BJ (cell line): Measurements from ENCODE around the gene MPV17L2. TPM values are rescaled to one million over a fixed set of nuclear protein-coding genes. Genes with fewer than 3 reads are reported as not detected.

Experiments
- CTCF ChIA-PET: fragments of 350-600 bp; formaldehyde crosslinking; extraction: SDS; loops from one replicate; lab custom pipeline; 2021; ENCODE audit warnings: antibody characterized with exemption, inconsistent platforms; lab: Yijun Ruan, JAX
- POLR2A ChIA-PET: fragments of 300-600 bp; sonication (Branson Sonifier 250); formaldehyde crosslinking; extraction: SDS; loops from one replicate; lab custom pipeline; 2021; ENCODE audit warnings: antibody characterized with exemption; lab: Charles Lee
- DNase-seq: peaks from one replicate; pipeline ENCODE4 v3.0.0-alpha.2; 2011; ENCODE audit warnings: low read depth
- H3K27me3 ChIP-seq: 2 replicates; pipeline ENCODE4 v1.6.0; 2011; ENCODE audit warnings: low read length; ENCODE audit not compliant: control insufficient read depth, insufficient read depth
- H3K36me3 ChIP-seq: 2 replicates; pipeline ENCODE4 v1.5.1; 2011; ENCODE audit warnings: low read length; ENCODE audit not compliant: control insufficient read depth, insufficient read depth
- H3K4me3 ChIP-seq: 2 replicates; pipeline ENCODE4 v1.5.1; 2011; ENCODE audit warnings: low read depth, mild to moderate bottlenecking, control low read depth, low read length
- polyA plus RNA-seq: library from polyadenylated mRNA; depleted of rRNA; stranded (reverse); fragments of >200 nt; gene quantifications from 2 replicates; pipeline ENCODE4 v1.2.3, GENCODE V29; 2011
- TF ChIP-seq, protein P1 (sequence below): IDR thresholded peaks from 2 replicates; pipeline ENCODE4 v1.5.1; 2011; ENCODE audit warnings: low read depth, mild to moderate bottlenecking, control low read depth, inconsistent platforms, low read length, moderate library complexity; ENCODE audit not compliant: insufficient read depth

The MPV17L2 gene
- polyA plus RNA-seq, 1 experiment = 25.0 TPM

DNA sequence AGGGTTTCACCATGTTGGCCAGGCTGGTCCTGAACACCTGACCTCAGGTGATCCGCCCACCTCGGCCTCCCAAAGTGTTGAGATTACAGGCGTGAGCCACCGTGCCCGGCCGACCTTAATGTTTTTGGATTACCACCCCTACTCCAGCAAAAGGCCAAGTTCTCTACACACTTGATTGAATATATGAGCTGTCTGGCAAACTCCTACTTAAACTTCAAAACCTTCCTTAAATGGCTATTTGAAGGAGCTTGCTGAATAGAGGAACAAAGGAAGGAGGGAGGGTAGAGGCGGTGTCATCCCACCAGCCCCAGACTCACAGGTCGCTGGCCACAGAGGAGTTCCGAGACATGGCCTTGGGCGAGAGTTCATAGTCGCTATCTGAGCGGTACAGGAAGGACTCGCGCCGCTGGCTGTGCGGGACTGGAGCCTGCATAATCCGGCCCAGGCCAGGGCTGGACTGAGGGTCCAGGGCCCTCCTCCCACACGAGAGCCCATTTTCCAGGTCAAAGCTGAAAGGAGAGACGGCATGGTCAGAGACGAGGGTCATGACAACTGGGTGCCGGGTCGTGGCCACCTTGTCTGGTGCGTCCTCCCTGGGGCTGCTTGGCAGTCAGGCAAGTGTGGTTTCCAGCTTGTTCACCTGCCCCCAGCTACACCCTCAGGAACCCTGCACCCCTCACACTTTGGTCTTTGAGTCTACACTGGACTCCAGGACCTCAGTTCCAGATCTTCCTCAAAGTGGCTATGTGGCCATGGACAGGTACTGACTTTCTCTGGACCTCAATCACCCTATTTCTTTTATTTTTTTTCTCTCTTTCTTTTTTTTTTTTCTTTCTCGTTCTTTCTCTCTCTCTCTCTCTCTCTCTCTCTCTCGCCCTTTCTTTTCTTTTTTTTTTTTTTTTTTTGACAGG lies 29.1 kb downstream of the MPV17L2 start:
- peaks cover 10% of the 10 kb centered on the region for H3K27me3 ChIP-seq

DNA sequence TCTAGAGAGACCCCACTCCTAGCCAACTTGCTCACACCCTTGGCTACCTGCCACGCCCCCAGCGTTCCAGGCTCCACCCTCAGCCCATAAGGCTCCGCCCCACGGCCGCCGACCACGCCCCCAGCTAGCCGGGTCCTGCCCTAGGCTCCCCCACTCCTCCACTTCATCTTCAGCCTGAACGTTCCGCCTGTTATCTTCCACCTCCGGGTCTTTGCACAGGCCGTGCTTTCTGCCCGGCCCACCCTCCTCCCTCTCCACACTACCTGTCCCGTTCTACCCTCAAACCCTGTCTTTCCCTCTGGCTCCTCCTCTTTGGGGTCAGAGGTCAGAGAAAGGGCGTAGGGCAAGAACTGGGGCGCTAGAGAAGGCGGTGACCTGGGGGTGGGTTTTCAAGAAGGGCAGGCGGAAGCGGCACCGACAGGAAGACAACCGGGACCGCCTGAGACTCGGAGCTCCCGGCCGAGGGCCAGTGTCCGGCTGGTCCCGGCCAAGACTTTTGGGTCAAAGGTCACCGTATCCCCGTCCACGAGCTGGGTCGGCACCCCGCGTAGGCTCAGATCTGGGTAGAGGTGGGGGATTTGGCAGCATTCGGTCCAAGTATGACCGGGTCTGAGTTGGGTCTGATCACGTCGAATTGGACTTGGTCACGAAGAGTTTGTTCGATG lies 31.0 kb downstream of the MPV17L2 start:
- DNase-seq = no peak
- Histone ChIP-seq H3K36me3 (no peaks in the 10 kb centered on the region), H3K27me3 (peaks cover 7% of the 10 kb centered on the region), H3K4me3 (peak overlapping the region; percentile 34)
- TF ChIP-seq, protein P1, sequence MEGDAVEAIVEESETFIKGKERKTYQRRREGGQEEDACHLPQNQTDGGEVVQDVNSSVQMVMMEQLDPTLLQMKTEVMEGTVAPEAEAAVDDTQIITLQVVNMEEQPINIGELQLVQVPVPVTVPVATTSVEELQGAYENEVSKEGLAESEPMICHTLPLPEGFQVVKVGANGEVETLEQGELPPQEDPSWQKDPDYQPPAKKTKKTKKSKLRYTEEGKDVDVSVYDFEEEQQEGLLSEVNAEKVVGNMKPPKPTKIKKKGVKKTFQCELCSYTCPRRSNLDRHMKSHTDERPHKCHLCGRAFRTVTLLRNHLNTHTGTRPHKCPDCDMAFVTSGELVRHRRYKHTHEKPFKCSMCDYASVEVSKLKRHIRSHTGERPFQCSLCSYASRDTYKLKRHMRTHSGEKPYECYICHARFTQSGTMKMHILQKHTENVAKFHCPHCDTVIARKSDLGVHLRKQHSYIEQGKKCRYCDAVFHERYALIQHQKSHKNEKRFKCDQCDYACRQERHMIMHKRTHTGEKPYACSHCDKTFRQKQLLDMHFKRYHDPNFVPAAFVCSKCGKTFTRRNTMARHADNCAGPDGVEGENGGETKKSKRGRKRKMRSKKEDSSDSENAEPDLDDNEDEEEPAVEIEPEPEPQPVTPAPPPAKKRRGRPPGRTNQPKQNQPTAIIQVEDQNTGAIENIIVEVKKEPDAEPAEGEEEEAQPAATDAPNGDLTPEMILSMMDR = no peak
- CTCF ChIA-PET = interaction anchor here (1.0 to 2.7 kb wide), 6 partner anchors 10 to 105 kb away, joined by 3 to 12 read pairs (median 6); partner anchors contain the start of gene MPV17L2
- POLR2A ChIA-PET = interaction anchor here (0.5 to 0.6 kb wide), 3 partner anchors 54 to 428 kb away, joined by 4 to 5 read pairs (median 5); partner anchors contain the start of gene ARRDC2

More for the DNA sequence above, 29.1 kb downstream of the MPV17L2 start:
- H3K4me3 ChIP-seq = no peak overlapping the region
- CTCF ChIA-PET = interaction anchor here (0.5 to 1.6 kb wide), 5 partner anchors 12 to 57 kb away, joined by 3 to 6 read pairs (median 3); no protein-coding TSS in a partner anchor
- TF ChIP-seq, protein P1 = no peak
- POLR2A ChIA-PET = no interaction called here
- DNase-seq = no peak
- H3K36me3 ChIP-seq = no peaks in the 10 kb centered on the region

DNA sequence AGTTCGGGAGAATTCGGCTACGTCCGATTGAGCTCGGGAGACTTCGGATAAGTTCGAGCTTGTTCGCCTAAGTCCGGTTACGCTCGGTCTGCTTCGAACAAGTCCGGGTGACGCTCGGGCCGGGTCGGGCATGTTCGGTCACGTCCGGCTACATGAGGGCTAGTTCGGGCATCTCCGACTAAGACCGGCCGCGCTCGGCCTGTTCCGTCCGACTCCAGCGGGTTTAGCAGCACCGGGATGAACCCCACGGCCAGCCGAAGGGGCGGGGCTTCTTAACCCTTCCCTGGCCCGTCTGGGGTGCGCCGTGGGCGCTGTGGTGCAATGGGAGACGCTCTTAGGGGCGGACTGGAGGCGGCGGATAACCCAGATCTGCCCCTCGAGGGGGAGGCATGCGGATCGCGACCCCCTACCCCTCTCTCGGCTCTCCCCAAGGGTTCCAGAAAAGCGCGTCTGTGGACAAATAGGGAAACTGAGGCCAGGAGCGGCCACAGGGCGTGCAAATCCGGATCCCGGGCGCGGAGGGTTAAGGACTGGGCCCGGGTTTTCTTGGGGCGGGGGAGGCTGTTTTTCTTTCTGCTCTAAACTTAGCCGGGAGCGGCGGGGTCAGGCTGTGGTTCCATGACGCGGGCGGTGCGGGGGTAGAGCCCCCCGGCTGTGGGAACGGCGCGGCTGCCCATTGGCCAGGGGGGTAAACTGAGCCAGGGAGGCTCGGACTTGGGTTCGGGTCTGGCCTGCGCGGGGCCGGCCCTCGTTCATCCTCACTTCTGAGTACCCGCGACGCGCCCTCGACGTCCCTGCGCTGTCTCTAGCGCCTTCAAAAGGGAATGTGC lies 31.7 kb downstream of the MPV17L2 start:
- POLR2A ChIA-PET = interaction anchor here (0.5 to 0.6 kb wide), 3 partner anchors 53 to 428 kb away, joined by 4 to 5 read pairs (median 5); partner anchors contain the start of gene ARRDC2
- Histone ChIP-seq H3K27me3 (peaks cover 7% of the 10 kb centered on the region), H3K36me3 (no peaks in the 10 kb centered on the region), H3K4me3 (peak overlapping the region; percentile 34)
- DNase-seq = peak; percentile 88
- CTCF ChIA-PET = interaction anchor here (1.0 to 2.7 kb wide), 6 partner anchors 11 to 104 kb away, joined by 3 to 12 read pairs (median 6); partner anchors contain the start of gene MPV17L2
- TF ChIP-seq, protein P1 = no peak

DNA sequence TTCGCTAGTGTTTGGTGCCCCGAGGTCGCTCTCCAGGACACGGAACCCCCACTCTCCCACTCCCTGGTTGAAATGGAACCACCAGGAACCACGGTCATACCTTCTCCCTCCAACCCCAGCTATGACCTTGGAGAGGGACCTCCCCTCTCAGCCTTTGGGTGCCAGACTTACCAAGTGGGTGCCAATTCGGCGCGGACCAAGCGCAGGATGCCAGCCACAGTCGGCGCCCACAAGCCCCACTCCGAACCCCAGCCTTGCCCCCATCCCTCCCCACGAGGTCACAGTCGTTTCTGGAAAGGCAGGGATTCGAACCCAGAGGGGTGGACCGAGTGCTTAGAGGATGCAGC lies 32.3 kb downstream of the MPV17L2 start:
- TF ChIP-seq, protein P1 = no peak
- no peaks in the 10 kb centered on the region for H3K36me3 ChIP-seq
- H3K4me3 ChIP-seq = no peak overlapping the region
- peaks cover 7% of the 10 kb centered on the region for H3K27me3 ChIP-seq
- ChIA-PET CTCF (interaction anchor here (2.5 to 2.7 kb wide), 2 partner anchors 17 to 27 kb away, joined by 8 to 12 read pairs; no protein-coding TSS in a partner anchor), POLR2A (no interaction called here)
- DNase-seq = no peak
